SJSA1 (cell line): ENCODE data around the gene KCNIP1. TPM values are rescaled to one million over a fixed set of nuclear protein-coding genes. Genes with fewer than 3 reads are reported as not detected.

Source experiments
- DNase-seq, 2 experiments: peaks; one replicate each; pipeline ENCODE4 v3.0.0-alpha.2; 2015 to 2020; ENCODE audit warnings: low spot score in 2 of 2, low read depth in 1 of 2
- H3K27ac ChIP-seq: fragments of 250-450 bp; sonication (Bioruptor Pico); 2 replicates; pipeline ENCODE4 v1.5.1; 2020; ENCODE audit warnings: mild to moderate bottlenecking, moderate library complexity
- H3K27me3 ChIP-seq: fragments of 250-450 bp; sonication (Bioruptor Pico); replicated peaks from 2 replicates; pipeline ENCODE4 v1.5.1; 2020; ENCODE audit warnings: mild to moderate bottlenecking, moderate library complexity
- H3K36me3 ChIP-seq: fragments of 250-450 bp; sonication (Bioruptor Pico); 2 replicates; pipeline ENCODE4 v1.5.1; 2020; ENCODE audit warnings: mild to moderate bottlenecking
- H3K4me1 ChIP-seq: fragments of 250-450 bp; sonication (Bioruptor Pico); replicated peaks from 2 replicates; pipeline ENCODE4 v1.6.1; 2021; ENCODE audit warnings: mild to moderate bottlenecking
- H3K4me3 ChIP-seq: fragments of 250-450 bp; sonication (Bioruptor Pico); 2 replicates; pipeline ENCODE4 v1.5.1; 2020; ENCODE audit warnings: mild to moderate bottlenecking
- H3K9me3 ChIP-seq: fragments of 250-450 bp; sonication (Bioruptor Pico); replicated peaks from 2 replicates; pipeline ENCODE4 v1.5.1; 2020; ENCODE audit warnings: mild to moderate bottlenecking
- total RNA-seq: library from RNA; depleted of rRNA; stranded (reverse); fragments of >200 nt; shearing (Covaris generic); gene quantifications from 2 replicates; pipeline ENCODE4 v1.2.3, GENCODE V29; 2014

KCNIP1 gene
- total RNA-seq, 1 experiment from 2014 or later: 3.1 TPM

GRCh38 chr5:170634256-170634990 lies 130.6 kb downstream of the KCNIP1 start:
- no peak for DNase-seq
- Histone ChIP-seq H3K27me3 (no peaks in the 10 kb centered on the region), H3K36me3 (no peaks in the 10 kb centered on the region), H3K4me3 (no peak overlapping the region), H3K9me3 (no peaks in the 10 kb centered on the region), H3K4me1 (peaks cover 26% of the 10 kb centered on the region), H3K27ac (no peak overlapping the region)

- no peaks in the 10 kb centered on the region for H3K27me3 ChIP-seq
- no peaks in the 10 kb centered on the region for H3K36me3 ChIP-seq
- no peak for DNase-seq
- no peak overlapping the region for H3K4me3 ChIP-seq
- H3K27ac ChIP-seq: no peak overlapping the region
- peaks cover 26% of the 10 kb centered on the region for H3K4me1 ChIP-seq
- no peaks in the 10 kb centered on the region for H3K9me3 ChIP-seq
Measured at GRCh38 chr5:170635706-170636105, 131.9 kb downstream of the KCNIP1 start.

DNA sequence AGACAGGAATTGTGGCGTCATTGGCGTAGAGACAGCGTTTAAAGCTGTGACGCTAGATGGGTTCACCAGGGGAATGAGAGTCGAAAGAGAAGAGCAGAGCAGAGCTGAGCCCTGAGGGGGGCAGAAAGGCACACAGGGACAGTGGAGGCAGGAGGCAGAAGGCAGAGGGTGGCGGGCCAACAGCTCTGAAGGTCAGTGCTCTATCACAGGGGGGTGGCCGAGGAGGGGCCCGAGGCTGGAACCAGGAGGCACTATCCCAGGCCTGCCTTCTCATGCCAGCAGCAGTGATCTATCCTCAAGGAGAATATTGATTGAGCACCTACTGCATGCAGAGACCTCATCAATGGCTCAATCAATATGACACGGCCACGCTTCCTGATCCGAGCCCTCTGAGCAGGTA lies 132.4 kb downstream of the KCNIP1 start:
- no peak overlapping the region for H3K4me3 ChIP-seq
- H3K36me3 ChIP-seq: no peaks in the 10 kb centered on the region
- H3K27ac ChIP-seq: no peak overlapping the region
- H3K4me1 ChIP-seq: peaks cover 23% of the 10 kb centered on the region
- no peaks in the 10 kb centered on the region for H3K27me3 ChIP-seq
- no peaks in the 10 kb centered on the region for H3K9me3 ChIP-seq
- DNase-seq: no peak

- no peak for DNase-seq
- Histone ChIP-seq H3K4me3 (no peak overlapping the region), H3K36me3 (no peaks in the 10 kb centered on the region), H3K4me1 (peaks cover 19% of the 10 kb centered on the region), H3K27me3 (no peaks in the 10 kb centered on the region), H3K27ac (no peak overlapping the region), H3K9me3 (no peaks in the 10 kb centered on the region)
Measured at GRCh38 chr5:170636801-170637477, 133.1 kb downstream of the KCNIP1 start.

GRCh38 chr5:170638051-170638450 lies 134.2 kb downstream of the KCNIP1 start:
- no peak overlapping the region for H3K27ac ChIP-seq
- peaks cover 13% of the 10 kb centered on the region for H3K4me1 ChIP-seq
- no peaks in the 10 kb centered on the region for H3K27me3 ChIP-seq
- no peaks in the 10 kb centered on the region for H3K36me3 ChIP-seq
- H3K4me3 ChIP-seq: no peak overlapping the region
- DNase-seq: no peak
- no peaks in the 10 kb centered on the region for H3K9me3 ChIP-seq

DNA sequence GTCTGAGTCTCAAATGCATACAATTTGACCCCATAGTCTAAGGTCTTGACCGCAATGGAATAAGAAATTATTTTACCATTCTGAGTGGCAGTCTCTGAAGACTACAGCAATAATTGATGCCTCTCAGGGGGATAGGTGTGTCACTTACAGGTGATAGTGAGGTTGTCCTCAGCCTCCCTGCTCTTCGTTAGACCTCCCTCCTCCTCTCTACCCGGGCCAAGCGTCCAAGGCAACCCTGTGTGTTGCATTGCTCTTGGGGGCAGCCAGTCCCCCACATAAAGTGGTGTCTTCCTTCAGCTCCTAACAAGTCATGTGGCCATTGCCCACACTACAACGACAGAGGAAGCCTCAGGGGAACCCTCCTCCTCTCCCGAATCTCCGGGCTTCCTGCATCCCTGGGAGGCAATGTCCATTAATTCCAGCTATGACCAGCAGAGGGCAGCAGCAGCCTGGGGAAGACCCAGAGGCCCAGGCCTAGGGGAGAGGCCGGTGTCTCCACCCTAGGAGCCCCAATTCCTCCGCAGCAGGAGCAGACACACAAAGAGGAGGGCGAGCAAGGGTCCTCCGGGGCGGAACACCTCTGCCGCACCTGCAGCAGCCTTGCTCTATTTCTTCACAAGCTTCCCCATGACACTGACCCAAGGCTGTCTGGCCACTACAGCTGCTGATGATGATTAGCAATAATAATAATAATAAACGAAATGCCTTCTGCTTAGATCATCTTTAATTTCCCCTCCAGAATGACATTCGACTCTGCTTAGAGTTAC lies 134.8 kb downstream of the KCNIP1 start:
- Histone ChIP-seq H3K4me1 (peaks cover 10% of the 10 kb centered on the region), H3K4me3 (no peak overlapping the region), H3K27ac (no peak overlapping the region), H3K36me3 (no peaks in the 10 kb centered on the region), H3K27me3 (no peaks in the 10 kb centered on the region), H3K9me3 (no peaks in the 10 kb centered on the region)
- DNase-seq: peak; percentile 68 to 80

- H3K27me3 ChIP-seq: no peaks in the 10 kb centered on the region
- H3K27ac ChIP-seq: no peak overlapping the region
- peaks cover 2% of the 10 kb centered on the region; the same call in 1 of the 2 replicates for H3K4me1 ChIP-seq
- no peak overlapping the region for H3K4me3 ChIP-seq
- H3K9me3 ChIP-seq: no peaks in the 10 kb centered on the region
- no peaks in the 10 kb centered on the region for H3K36me3 ChIP-seq
- no peak for DNase-seq
Measured at GRCh38 chr5:170639221-170639925, 135.6 kb downstream of the KCNIP1 start.

DNA sequence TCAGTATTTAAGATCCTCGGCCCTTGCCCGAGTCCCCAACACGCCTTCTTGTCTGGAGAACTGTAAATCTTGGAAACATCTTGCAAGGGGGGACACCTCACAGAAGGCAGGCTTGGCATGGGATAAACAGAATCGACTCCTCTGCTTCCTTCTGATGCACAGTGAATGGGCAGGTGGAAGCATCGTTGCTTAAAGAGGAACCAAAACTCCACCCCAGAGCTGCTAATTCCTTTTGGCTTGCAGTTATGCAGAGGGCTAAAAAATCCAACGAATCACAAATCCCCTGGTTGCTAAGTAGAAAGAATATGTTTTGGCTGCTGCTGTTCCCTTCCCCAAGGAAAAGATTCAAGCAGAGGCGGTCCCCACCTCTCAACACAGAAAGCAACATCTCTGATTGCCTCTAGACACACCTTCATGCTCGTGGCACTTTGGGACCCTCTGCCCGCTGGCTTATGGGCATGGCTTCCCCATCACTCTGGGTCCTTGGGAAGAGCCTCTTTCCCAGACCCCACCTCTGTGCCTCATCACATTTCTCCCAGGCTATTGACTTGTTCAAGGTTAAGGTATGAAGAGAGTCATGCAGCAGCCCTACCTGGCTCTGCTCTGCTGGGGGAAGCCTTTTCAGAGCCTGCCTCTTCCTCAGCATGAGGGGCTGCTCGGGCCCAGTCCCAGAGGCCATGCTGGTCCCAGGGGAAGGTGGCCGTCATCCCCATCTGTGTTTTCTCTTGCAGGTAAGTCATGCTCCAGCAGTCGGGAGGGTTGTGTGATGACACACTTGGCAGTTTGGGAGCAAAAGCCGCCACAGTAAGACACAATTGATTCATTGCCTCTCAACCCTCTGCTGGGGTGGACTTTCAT lies 137.1 kb downstream of the KCNIP1 start:
- Histone ChIP-seq H3K4me1 (no peaks in the 10 kb centered on the region), H3K27ac (no peak overlapping the region), H3K36me3 (no peaks in the 10 kb centered on the region), H3K9me3 (no peaks in the 10 kb centered on the region), H3K27me3 (no peaks in the 10 kb centered on the region; the same call in 1 of the 2 replicates), H3K4me3 (no peak overlapping the region)
- no peak for DNase-seq

DNA sequence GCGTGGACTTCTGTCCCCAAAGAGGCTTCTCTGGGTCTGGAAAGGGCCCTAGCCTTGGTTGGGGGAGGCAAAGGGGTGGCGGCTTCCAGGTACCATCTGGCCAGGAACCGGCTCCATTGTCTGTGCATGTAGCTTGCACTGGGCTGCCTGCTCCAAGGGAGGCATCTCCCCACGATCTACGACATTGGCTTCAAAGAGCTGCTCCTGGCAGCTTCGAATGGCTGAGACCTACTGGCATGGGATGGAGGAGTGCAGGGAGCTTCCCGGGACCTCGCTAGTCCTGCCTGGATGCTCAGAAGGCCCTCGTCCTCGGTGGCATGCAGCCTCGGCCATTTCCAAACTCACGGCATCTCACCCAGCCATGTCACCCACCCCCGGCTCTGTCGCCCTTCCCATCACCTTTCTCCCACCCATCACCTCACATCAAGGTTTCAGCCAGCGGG lies 137.8 kb downstream of the KCNIP1 start:
- Histone ChIP-seq H3K4me3 (no peak overlapping the region), H3K27ac (no peak overlapping the region), H3K27me3 (no peaks in the 10 kb centered on the region; the same call in 1 of the 2 replicates), H3K36me3 (no peaks in the 10 kb centered on the region), H3K9me3 (no peaks in the 10 kb centered on the region), H3K4me1 (no peaks in the 10 kb centered on the region)
- DNase-seq: no peak

GRCh38 chr5:170642066-170642735 lies 138.4 kb downstream of the KCNIP1 start:
- Histone ChIP-seq H3K36me3 (no peaks in the 10 kb centered on the region), H3K27me3 (no peaks in the 10 kb centered on the region; the same call in 1 of the 2 replicates), H3K4me3 (no peak overlapping the region), H3K9me3 (no peaks in the 10 kb centered on the region), H3K4me1 (no peaks in the 10 kb centered on the region), H3K27ac (no peak overlapping the region)
- no peak for DNase-seq

DNA sequence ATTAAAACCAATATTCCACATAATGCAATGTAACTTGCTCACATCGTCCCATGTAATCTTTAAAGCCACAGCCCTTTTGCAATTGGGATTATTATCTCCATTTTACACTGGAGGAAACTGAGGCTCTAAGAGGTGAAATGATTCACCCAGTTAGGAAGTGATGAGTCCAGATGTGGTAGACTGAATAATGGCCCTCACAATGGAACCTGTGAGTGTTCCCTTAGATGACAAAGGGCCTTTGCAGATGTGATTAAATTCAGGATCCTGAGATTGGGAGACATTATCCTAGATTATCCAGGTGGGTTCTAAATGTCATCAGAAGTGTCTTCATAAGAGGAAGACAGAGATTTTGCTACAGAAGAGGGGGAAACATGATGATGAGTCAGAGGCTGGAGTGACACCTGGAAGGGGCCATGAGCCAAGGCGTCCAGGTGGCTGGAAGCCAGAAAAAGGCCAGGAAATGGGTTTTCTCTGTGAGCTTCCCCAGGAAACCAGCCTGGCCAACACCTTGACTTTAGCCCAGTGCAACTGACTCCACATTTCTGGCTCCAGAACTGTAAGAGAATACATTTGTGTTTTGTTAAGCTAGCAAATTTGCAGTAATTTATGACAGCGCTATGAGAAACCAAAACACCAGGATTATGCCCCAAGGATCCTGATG lies 139.1 kb downstream of the KCNIP1 start:
- Histone ChIP-seq H3K36me3 (no peaks in the 10 kb centered on the region), H3K4me3 (no peak overlapping the region), H3K27me3 (no peaks in the 10 kb centered on the region; the same call in 1 of the 2 replicates), H3K9me3 (no peaks in the 10 kb centered on the region), H3K27ac (no peak overlapping the region), H3K4me1 (no peaks in the 10 kb centered on the region)
- no peak for DNase-seq

DNA sequence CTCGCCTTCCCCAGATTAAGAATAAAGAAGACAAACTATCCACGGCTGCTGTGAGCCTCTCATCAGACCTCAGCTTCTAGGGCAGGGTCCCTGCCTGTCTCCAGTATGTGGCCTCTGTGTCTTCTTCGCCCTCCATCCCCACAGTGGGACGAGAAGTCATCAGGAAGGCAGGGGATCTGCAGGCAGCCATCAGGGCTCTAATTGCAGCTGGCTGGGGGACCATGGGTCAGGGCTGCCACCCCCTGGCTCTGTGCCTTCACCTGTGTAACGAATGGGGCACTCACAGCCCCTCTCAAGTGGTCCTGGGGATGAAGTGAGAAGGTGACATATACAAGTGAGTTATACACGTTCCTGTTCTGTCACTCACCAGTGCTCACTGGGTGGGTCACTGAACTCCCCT lies 139.8 kb downstream of the KCNIP1 start:
- no peak overlapping the region for H3K4me3 ChIP-seq
- H3K27me3 ChIP-seq: no peaks in the 10 kb centered on the region; the same call in 1 of the 2 replicates
- H3K4me1 ChIP-seq: peaks cover 6% of the 10 kb centered on the region
- no peaks in the 10 kb centered on the region for H3K9me3 ChIP-seq
- H3K36me3 ChIP-seq: no peaks in the 10 kb centered on the region
- no peak for DNase-seq
- H3K27ac ChIP-seq: no peak overlapping the region
